D721Med (cell line): ENCODE results near the gene NECTIN1.
"Not testable (repeated sequence)": the region's sequence is repeated elsewhere in the genome, so short reads cannot be mapped to it uniquely, and the experiment has no call there.

Experiments
- DNase-seq: peaks from one replicate; pipeline ENCODE4 v3.0.0; 2011; ENCODE audit warnings: low spot score; ENCODE audit not compliant: insufficient read length
- FAIRE-seq: peaks from 2 replicates; lab custom pipeline; 2011; peaks lifted over from hg19 to GRCh38; lab: Jason Lieb, UNC
- TF ChIP-seq, protein P1 (sequence below): IDR thresholded peaks from 2 replicates; pipeline ENCODE4 v1.5.1; 2012; ENCODE audit warnings: mild to moderate bottlenecking, control low read depth; ENCODE audit not compliant: insufficient read depth; ENCODE audit errors: missing control alignments

The NECTIN1 gene

DNA sequence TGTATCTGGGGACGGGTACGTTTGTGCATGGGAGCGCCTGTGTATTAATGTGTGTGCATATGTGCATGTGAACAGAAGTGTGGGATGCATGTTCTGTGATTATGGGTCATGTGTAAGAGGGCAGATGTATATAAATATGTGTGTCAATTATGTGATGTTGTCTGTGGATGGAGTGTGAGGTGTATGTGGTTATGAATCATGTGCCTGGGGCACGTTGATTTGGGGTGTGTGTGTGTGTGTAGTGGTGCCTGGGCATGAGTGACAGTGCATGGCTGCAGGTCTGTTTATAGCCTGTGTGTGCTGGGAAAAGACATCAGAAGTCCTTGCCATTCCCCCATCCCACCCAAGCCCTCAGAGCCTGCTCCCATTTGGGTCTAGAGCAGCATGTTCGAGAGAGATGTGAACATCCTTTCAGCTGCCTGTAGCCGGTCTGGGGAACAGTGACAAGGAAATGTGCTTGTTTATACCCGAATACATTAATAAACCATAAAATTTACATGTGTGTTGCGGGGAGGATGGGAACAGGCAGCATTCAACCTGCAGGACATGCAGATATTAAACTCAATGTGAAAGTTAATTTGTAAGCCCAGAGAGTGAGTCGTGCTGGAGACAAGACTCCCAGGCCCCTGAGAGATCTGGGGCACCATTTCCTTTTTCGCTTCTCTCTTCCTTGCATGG is 129.0 kb downstream of the NECTIN1 start:
- DNase-seq (no peak), FAIRE-seq (no peak)
- TF ChIP-seq, protein P1, sequence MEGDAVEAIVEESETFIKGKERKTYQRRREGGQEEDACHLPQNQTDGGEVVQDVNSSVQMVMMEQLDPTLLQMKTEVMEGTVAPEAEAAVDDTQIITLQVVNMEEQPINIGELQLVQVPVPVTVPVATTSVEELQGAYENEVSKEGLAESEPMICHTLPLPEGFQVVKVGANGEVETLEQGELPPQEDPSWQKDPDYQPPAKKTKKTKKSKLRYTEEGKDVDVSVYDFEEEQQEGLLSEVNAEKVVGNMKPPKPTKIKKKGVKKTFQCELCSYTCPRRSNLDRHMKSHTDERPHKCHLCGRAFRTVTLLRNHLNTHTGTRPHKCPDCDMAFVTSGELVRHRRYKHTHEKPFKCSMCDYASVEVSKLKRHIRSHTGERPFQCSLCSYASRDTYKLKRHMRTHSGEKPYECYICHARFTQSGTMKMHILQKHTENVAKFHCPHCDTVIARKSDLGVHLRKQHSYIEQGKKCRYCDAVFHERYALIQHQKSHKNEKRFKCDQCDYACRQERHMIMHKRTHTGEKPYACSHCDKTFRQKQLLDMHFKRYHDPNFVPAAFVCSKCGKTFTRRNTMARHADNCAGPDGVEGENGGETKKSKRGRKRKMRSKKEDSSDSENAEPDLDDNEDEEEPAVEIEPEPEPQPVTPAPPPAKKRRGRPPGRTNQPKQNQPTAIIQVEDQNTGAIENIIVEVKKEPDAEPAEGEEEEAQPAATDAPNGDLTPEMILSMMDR, result no peak

DNA sequence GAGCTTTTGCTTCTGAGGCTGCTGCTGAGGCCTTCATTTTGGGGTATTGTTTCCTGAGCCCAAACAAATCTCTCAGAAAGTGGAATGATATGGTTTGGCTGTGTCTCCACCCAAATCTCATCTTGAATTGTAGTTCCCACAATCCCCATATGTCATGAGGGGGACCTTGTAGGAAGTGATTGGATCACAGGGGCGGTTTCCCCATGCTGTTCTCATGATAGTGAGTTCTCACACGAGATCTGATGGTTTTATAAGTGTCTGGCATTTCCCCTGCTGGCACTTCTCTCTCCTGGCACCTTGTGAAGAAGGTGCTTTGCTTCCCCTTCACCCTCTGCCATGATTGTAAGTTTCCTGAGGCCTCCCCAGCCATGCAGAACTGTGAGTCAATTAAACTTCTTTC is 133.1 kb downstream of the NECTIN1 start:
- FAIRE-seq, DNase-seq: not testable (repeated sequence)

DNA sequence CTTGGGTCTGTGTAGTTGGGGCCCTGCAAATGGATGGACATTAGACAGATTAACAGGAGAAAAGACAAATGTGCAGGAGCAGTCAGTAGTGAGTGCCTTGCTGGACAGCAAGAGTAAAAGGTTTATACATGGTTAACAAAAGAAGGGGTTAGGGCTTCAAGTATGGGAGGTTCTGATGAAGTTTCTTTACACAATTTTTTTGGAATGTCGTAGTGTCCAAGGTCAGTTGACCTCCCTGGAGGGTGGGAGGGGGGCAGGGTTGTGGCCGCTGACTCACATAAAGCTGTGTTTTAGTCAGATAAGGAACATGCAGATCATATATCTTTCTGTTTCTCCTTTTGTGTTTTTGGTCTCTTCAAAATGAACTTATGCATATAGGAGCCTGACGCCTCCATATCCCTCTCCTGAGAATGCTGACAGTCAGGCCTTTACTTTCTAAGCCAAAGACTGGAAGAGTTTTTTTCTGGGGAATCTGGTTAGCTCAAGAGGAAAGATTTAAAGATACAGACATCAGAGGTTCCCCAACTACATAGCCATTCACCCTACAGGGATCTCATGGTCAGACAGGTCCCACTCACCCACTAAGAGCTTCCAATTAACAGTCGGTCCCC is 134.3 kb downstream of the NECTIN1 start:
- no peak for DNase-seq
- TF ChIP-seq, protein P1, result no peak
- FAIRE-seq, result no peak

DNA sequence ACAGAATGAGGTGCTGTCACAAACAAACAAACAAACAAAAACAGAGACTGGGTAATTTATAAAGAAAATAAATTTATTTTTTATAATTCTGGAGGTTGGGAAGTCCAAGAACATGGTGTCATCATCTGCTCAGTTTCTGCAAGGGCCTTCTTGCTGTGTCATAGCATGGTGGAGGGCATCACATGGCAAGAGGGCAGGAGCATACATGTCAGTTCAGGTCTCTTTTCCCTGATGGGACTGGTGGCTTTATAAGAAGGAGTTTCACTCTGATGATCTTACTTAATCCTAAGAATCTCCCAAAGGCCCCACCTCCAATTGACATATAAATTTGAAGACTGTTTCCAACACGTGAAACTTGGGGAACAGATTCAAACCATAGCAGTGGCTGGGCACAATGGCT is 135.7 kb downstream of the NECTIN1 start:
- DNase-seq, result no peak
- no peak for FAIRE-seq
- TF ChIP-seq, protein P1, result no peak

DNA sequence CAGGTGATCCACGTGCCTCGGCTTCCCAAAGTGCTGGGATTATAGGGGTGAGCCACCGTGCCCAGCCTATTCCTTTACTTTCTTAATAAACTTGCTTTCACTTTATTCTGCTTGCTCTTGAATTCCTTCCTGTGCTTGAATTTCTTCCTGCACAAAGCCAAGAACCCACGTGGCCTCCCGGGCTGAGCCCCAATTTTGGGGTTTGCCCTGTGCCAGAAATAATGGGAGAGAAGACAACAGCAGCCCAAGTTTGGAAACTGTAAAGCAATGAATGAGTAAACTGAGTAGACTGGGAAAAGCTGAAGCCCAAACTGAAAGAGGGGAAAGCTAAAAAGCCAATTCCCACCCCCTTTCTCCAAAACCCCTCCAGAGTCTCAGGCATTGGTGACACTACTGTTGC is 136.4 kb downstream of the NECTIN1 start:
- FAIRE-seq (no peak), DNase-seq (no peak)
- TF ChIP-seq, protein P1, result no peak

DNA sequence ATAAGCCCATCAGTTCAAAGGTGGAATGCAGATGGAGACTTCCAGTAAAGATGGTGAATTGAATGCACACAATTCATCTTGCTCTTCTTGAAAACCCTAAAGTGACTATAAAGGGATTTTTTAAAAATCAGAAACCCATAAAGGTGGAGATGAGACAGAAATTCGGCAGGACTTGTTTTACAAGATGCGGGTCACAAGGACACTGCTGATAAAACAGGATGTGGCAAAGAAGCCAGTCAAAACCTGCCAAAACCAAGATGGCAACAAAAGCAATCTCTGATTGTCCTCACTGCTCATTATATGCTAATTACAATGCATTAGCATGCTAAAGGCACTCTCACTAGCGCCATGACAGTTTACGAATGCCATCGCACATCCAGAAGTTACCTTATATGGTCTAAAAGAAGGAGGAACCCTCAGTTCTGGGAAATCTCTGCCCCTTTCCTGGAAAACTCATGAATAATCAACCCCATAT is 137.1 kb downstream of the NECTIN1 start:
- DNase-seq (no peak), FAIRE-seq (no peak)
- TF ChIP-seq, protein P1, result no peak

DNA sequence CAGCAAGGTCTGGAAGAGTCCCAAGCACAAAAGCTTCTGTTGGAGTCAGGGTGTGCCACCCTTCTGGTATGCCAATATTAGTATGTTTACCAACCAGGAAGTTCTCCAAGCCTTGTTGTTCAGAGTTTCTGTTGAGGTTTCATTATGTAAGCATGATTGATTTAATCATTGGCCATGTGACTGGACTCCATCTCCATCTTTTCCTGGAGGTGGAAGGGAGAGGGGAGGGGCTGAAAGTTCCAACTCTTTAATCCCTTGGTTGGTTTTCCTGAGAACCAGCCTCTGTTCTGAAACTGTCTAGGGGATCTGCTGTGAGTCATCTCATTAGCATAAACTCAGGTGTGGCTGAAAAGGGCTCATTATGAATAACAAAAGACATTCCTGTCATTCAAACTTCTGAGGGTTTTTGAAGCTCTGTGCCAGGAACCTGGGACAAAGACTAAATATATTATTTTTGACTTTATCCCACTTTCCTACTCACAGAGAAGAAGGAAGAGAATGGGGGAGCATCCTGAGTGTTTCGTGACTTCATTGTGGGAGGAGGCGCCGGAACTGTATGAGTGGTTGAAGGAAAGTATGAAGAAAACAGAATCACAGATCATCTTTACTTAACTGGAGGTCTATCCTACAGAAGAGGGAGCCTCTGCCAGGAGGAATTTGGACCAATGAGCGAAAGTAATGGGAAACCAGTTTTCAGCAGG is 138.2 kb downstream of the NECTIN1 start:
- FAIRE-seq, result no peak
- TF ChIP-seq, protein P1, result no peak
- no peak for DNase-seq
